ENCODE results near the gene ABCD3. TPM values are rescaled to one million over a fixed set of nuclear protein-coding genes. Genes with fewer than 3 reads are reported as not detected.

Gene ABCD3
- total and polyA plus RNA-seq, 2 of the 8 experiments (the other 6 are each of a cell fraction or from before 2014, with no cell fraction given) = 6.6 to 29.4 TPM

DNA sequence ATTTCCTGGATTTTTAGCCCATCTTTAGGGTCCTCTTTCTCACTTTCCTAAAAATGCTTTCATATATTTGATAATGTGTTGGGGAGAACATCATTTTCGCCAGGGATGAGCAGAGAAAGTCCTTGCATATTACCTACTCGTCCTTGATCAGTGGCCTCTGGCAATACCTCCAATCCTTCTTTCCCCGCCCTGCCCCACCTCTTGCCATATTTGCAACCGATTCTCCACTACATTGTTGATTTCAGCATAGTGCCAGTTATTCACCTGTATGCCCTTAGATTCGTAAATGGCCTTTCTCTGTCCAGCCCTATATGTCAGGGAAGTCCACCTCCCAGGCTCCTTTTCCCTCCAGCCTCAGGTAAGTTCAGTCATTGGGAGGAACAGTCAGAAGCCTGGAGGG lies 136.9 kb downstream of the ABCD3 start:
- Histone ChIP-seq H3K4me1 (replicated peaks in 1 of 4; ENCODE audit: control insufficient read depth in 3 of 4, insufficient read depth in 4 of 4, low read length in 3 of 4) (peaks cover 11 to 21% (median 13%) of the 10 kb centered on the region in 4 experiments), H2AFZ (ENCODE audit: low read length) (no peak overlapping the region), H4K8ac (ENCODE audit: extremely low read depth, insufficient read depth, low read length) (no peak overlapping the region), H3K23me2 (ENCODE audit: low read depth, low read length) (no peaks in the 10 kb centered on the region), H3K56ac (replicated peaks; ENCODE audit: insufficient read length, low read depth, low read length) (no peak overlapping the region), H2BK5ac (ENCODE audit: low read depth, low read length) (no peak overlapping the region), H3K18ac (ENCODE audit: extremely low read depth, low read length) (no peak overlapping the region), H3K27me3 (replicated peaks in 1 of 4; ENCODE audit: control insufficient read depth in 3 of 4, extremely low read depth in 1 of 4, insufficient read depth in 3 of 4, low read length in 3 of 4) (0 out of 7 replicates have a peak, but pooled peaks cover 0 to 2% (median 0%) of the 10 kb centered on the region in 4 experiments), H3K9me3 (ENCODE audit: insufficient read depth in 2 of 2, low read depth in 1 of 2, low read length in 1 of 2) (no peaks in the 10 kb centered on the region), H3K23ac (ENCODE audit: insufficient read length) (no peak overlapping the region), H3K79me2 (ENCODE audit: control insufficient read depth in 1 of 2, insufficient read depth in 2 of 2, low read length in 2 of 2) (no peaks in the 10 kb centered on the region), H4K91ac (replicated peaks; ENCODE audit: insufficient read length, low read length) (no peak overlapping the region), H3K36me3 (ENCODE audit: control insufficient read depth in 2 of 4, insufficient read depth in 4 of 4, low read length in 3 of 4) (no peaks in the 10 kb centered on the region), H2BK20ac (ENCODE audit: low read length) (no peak overlapping the region), H3K14ac (ENCODE audit: insufficient read length) (no peak overlapping the region), H3K79me1 (ENCODE audit: low read depth, low read length) (no peaks in the 10 kb centered on the region), H2BK15ac (ENCODE audit: low read length) (no peak overlapping the region), H2AK5ac (ENCODE audit: low read depth, low read length) (no peak overlapping the region), H4K5ac (ENCODE audit: insufficient read length, low read depth, low read length) (no peak overlapping the region), H3K9ac (replicated peaks in 1 of 4; ENCODE audit: extremely low read depth in 1 of 4, low read depth in 3 of 4, low read length in 3 of 4) (no peak overlapping the region), H3K4ac (replicated peaks; ENCODE audit: insufficient read length, low read depth, low read length) (no peak overlapping the region), H3K4me2 (ENCODE audit: insufficient read depth in 1 of 2, low read depth in 2 of 2, low read length in 2 of 2) (no peak overlapping the region), H2BK12ac (ENCODE audit: low read depth, low read length) (no peak overlapping the region), H2BK120ac (replicated peaks; ENCODE audit: low read depth, low read length) (no peak overlapping the region), H3K4me3 (ENCODE audit: extremely low read depth in 1 of 4, insufficient read depth in 2 of 4, low read depth in 3 of 4, low read length in 4 of 4) (no peak overlapping the region), H3K27ac (ENCODE audit: low read depth, low read length) (no peak overlapping the region), H4K20me1 (replicated peaks in 1 of 2; ENCODE audit: control insufficient read depth in 1 of 2, insufficient read depth in 2 of 2, low read length in 2 of 2) (no peaks in the 10 kb centered on the region)
- ChIA-PET POLR2A (ENCODE audit: partially characterized antibody) (no interaction called here), CTCF (ENCODE audit: partially characterized antibody) (interaction anchor here (0.6 to 1.3 kb wide), 7 partner anchors 10 to 592 kb away, joined by 3 read pairs; no protein-coding TSS in a partner anchor)
- no peak for FAIRE-seq
- no peak for DNase-seq (ENCODE audit: low read depth in 1 of 2, low spot score in 2 of 2)
- 88% methylated on average over 5 of the region's 5 CpGs; no CpG with 5 or more reads in 1 of the 2 experiments for WGBS, 2 experiments (ENCODE audit: extremely low coverage in 1 of 2, insufficient coverage in 1 of 2, insufficient read length in 1 of 2, insufficient replicate concordance in 2 of 2, low coverage in 1 of 2, low lambda C conversion rate in 2 of 2, missing lambda C conversion rate in 1 of 2)
- TF ChIP-seq, protein P1, sequence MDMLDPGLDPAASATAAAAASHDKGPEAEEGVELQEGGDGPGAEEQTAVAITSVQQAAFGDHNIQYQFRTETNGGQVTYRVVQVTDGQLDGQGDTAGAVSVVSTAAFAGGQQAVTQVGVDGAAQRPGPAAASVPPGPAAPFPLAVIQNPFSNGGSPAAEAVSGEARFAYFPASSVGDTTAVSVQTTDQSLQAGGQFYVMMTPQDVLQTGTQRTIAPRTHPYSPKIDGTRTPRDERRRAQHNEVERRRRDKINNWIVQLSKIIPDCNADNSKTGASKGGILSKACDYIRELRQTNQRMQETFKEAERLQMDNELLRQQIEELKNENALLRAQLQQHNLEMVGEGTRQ (IDR thresholded peaks at IDR 0.05; ENCODE audit: low read length) = no peak
- TF ChIP-seq SP1 (IDR thresholded peaks at IDR 0.05; ENCODE audit: low read depth, low read length) (no peak), TAF1 (IDR thresholded peaks at IDR 0.05; ENCODE audit: low read depth, low read length) (no peak), RXRA (IDR thresholded peaks at IDR 0.05; ENCODE audit: insufficient read depth, low read depth, low read length) (no peak), SRF (IDR thresholded peaks at IDR 0.05; ENCODE audit: low read depth, low read length) (no peak), HDAC2 (IDR thresholded peaks at IDR 0.05; ENCODE audit: borderline replicate concordance in 1 of 2, low read depth in 2 of 2, low read length in 2 of 2) (no peak), SP2 (IDR thresholded peaks at IDR 0.05; ENCODE audit: low read length) (no peak), CHD2 (IDR thresholded peaks at IDR 0.05; ENCODE audit: low read length) (no peak), TEAD4 (IDR thresholded peaks at IDR 0.05; ENCODE audit: low read depth, low read length) (no peak), TBP (IDR thresholded peaks at IDR 0.05; ENCODE audit: low read depth, low read length) (no peak)
